ENCODE measurements around the gene SLC22A31. TPM values are rescaled to one million over a fixed set of nuclear protein-coding genes. Genes with fewer than 3 reads are reported as not detected.

SLC22A31 gene
- total RNA-seq, 1 experiment from 2014 or later = 4.5 TPM

- ChIA-PET POLR2A (no interaction called here), CTCF (no interaction called here)
- Histone ChIP-seq H3K9me3 (ENCODE audit: control insufficient read depth, insufficient read depth, low read depth, low read length) (no peaks in the 10 kb centered on the region), H3K27me3 (ENCODE audit: control insufficient read depth, insufficient read depth, low read length) (no peaks in the 10 kb centered on the region), H3K4me3 (ENCODE audit: low read depth in 2 of 2, low read length in 2 of 2) (no peak overlapping the region), H3K36me3 (ENCODE audit: control insufficient read depth, insufficient read depth, low read length) (no peaks in the 10 kb centered on the region), H3K27ac (ENCODE audit: low read length) (no peak overlapping the region), H3K4me1 (ENCODE audit: control insufficient read depth, insufficient read depth, low read length) (peaks cover 2% of the 10 kb centered on the region; the same call in 1 of the 2 replicates)
- TF ChIP-seq SIN3A (IDR thresholded peaks at IDR 0.05; ENCODE audit: borderline replicate concordance, insufficient read depth, low read depth, low read length) (no peak), TCF7L2 (IDR thresholded peaks at IDR 0.05; ENCODE audit: low read depth, low read length) (no peak), REST (IDR thresholded peaks at IDR 0.05; ENCODE audit: insufficient read depth in 1 of 2, low read depth in 2 of 2, low read length in 1 of 2) (no peak), CTCF (IDR thresholded peaks at IDR 0.05) (no peak), POLR2AphosphoS5 (IDR thresholded peaks at IDR 0.05; ENCODE audit: low read depth, low read length) (no peak)
- intact Hi-C loops (cut with micrococcal nuclease; ENCODE audit: unreplicated experiment) (no loop called here), in situ Hi-C loops (cut with HindIII; ENCODE audit: low pct_unique_long_range_greater_than_20kb, low sequenced_read_pairs) (no loop called here)
- no TSS peak for BruUV-seq (replicated peaks)
- DNase-seq (ENCODE audit: low read depth, low spot score) (no peak), ATAC-seq (no peak)
These were observed 24.8 kb downstream of the SLC22A31 start for GRCh38 chr16:89175280-89176146.

- Histone ChIP-seq H3K27me3 (ENCODE audit: control insufficient read depth, insufficient read depth, low read length) (no peaks in the 10 kb centered on the region), H3K27ac (ENCODE audit: low read length) (no peak overlapping the region), H3K4me3 (ENCODE audit: low read depth in 2 of 2, low read length in 2 of 2) (no peak overlapping the region), H3K9me3 (ENCODE audit: control insufficient read depth, insufficient read depth, low read depth, low read length) (no peaks in the 10 kb centered on the region), H3K4me1 (ENCODE audit: control insufficient read depth, insufficient read depth, low read length) (peaks cover 2% of the 10 kb centered on the region; the same call in 1 of the 2 replicates), H3K36me3 (ENCODE audit: control insufficient read depth, insufficient read depth, low read length) (no peaks in the 10 kb centered on the region)
- ChIA-PET POLR2A (no interaction called here), CTCF (no interaction called here)
- intact Hi-C loops (cut with micrococcal nuclease; ENCODE audit: unreplicated experiment) (no loop called here), in situ Hi-C loops (cut with HindIII; ENCODE audit: low pct_unique_long_range_greater_than_20kb, low sequenced_read_pairs) (no loop called here)
- TF ChIP-seq CTCF (IDR thresholded peaks at IDR 0.05) = no peak
- TF ChIP-seq REST (IDR thresholded peaks at IDR 0.05; ENCODE audit: insufficient read depth in 1 of 2, low read depth in 2 of 2, low read length in 1 of 2) = no peak
- no peak for TF ChIP-seq POLR2AphosphoS5 (IDR thresholded peaks at IDR 0.05; ENCODE audit: low read depth, low read length)
- no peak for TF ChIP-seq TCF7L2 (IDR thresholded peaks at IDR 0.05; ENCODE audit: low read depth, low read length)
- TF ChIP-seq SIN3A (IDR thresholded peaks at IDR 0.05; ENCODE audit: borderline replicate concordance, insufficient read depth, low read depth, low read length) = no peak
- no TSS peak for BruUV-seq (replicated peaks)
- ATAC-seq (no peak), DNase-seq (ENCODE audit: low read depth, low spot score) (no peak)
These were observed 25.5 kb downstream of the SLC22A31 start for GRCh38 chr16:89174877-89175276.
